ENCODE measurements around the gene EIF6. TPM values are rescaled to one million over a fixed set of nuclear protein-coding genes. Genes with fewer than 3 reads are reported as not detected.

EIF6 gene
- total and polyA plus RNA-seq, 2 donors (not counting 3 experiments of a cell fraction or from before 2014, with no cell fraction given): 153 to 286 TPM

DNA sequence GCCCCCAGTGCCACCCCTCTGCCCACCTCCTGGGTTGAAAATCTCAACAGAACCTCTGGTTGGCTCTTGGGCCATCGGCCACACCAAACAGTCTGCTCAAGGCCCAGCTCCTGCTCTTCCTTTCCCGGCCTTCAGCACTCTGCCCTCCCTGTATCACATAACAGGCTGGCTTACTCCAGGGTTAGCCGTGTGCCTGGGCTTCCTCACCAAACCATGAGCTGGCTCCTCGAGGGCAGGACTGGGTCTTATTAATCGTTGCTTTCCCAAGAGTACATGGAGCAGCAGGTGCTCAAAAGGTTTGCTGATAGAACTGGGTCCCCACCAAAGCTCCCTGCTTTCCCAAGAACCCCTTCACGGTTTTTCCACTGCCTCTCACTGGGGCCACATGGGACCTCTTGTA is 20.4 kb upstream of the EIF6 start:
- Histone ChIP-seq H3K9me3 (replicated peaks; ENCODE audit: control insufficient read depth, insufficient read depth, low read length) (no peaks in the 10 kb centered on the region), H2AFZ (ENCODE audit: low read depth, low read length) (no peak overlapping the region), H3K36me3 (ENCODE audit: control insufficient read depth in 2 of 2, extremely low read depth in 1 of 2, insufficient read depth in 2 of 2, low read length in 2 of 2) (no peaks in the 10 kb centered on the region), H4K20me1 (replicated peaks; ENCODE audit: control insufficient read depth, extremely low read depth, insufficient read depth, low read length) (no peaks in the 10 kb centered on the region), H3K9me1 (replicated peaks; ENCODE audit: control insufficient read depth, extremely low read depth, insufficient read depth, low read length) (no peaks in the 10 kb centered on the region), H3K27me3 (ENCODE audit: control insufficient read depth in 2 of 2, insufficient read depth in 2 of 2, low read length in 2 of 2) (no peaks in the 10 kb centered on the region), H3K79me2 (ENCODE audit: control insufficient read depth, insufficient read depth, low read length) (no peaks in the 10 kb centered on the region), H3K27ac (ENCODE audit: insufficient read depth, low read depth, low read length) (peak overlapping the region; percentile 82), H3K4me1 (ENCODE audit: control insufficient read depth, extremely low read depth, insufficient read depth, low read length) (peaks cover 69% of the 10 kb centered on the region), H3K4me2 (ENCODE audit: insufficient read depth, low read length) (no peak overlapping the region), H3K4me3 (replicated peaks in 1 of 3; ENCODE audit: insufficient read depth in 1 of 3, low read depth in 1 of 3, low read length in 3 of 3) (no peak overlapping the region), H3K9ac (replicated peaks; ENCODE audit: extremely low read depth, insufficient read depth, low read length) (peak overlapping the region; percentile 22)
- ChIA-PET POLR2A (interaction anchor here (1.3 to 1.5 kb wide), 2 partner anchors 27 to 150 kb away, joined by 3 to 9 read pairs; partner anchors contain the start of genes CEP250 and MMP24OS), CTCF (interaction anchor here (0.8 to 9.7 kb wide), 18 partner anchors 14 to 429 kb away, joined by 3 to 200 read pairs (median 10); partner anchors contain the start of genes EDEM2, EIF6, FAM83C and GDF5)
- FAIRE-seq: no peak
- no TSS peak for BruUV-seq (replicated peaks)
- no peak for TF ChIP-seq EZH2 (IDR thresholded peaks at IDR 0.05; ENCODE audit: borderline replicate concordance, low read depth, low read length, severe bottlenecking)
- no peak for TF ChIP-seq MYC (IDR thresholded peaks at IDR 0.05; ENCODE audit: low read depth, low read length)
- TF ChIP-seq POLR2A (IDR thresholded peaks at IDR 0.05; ENCODE audit: low read depth, low read length): no peak
- no peak for TF ChIP-seq POLR2AphosphoS5 (IDR thresholded peaks at IDR 0.05; ENCODE audit: insufficient read depth, low read depth, low read length)
- TF ChIP-seq, protein P1, sequence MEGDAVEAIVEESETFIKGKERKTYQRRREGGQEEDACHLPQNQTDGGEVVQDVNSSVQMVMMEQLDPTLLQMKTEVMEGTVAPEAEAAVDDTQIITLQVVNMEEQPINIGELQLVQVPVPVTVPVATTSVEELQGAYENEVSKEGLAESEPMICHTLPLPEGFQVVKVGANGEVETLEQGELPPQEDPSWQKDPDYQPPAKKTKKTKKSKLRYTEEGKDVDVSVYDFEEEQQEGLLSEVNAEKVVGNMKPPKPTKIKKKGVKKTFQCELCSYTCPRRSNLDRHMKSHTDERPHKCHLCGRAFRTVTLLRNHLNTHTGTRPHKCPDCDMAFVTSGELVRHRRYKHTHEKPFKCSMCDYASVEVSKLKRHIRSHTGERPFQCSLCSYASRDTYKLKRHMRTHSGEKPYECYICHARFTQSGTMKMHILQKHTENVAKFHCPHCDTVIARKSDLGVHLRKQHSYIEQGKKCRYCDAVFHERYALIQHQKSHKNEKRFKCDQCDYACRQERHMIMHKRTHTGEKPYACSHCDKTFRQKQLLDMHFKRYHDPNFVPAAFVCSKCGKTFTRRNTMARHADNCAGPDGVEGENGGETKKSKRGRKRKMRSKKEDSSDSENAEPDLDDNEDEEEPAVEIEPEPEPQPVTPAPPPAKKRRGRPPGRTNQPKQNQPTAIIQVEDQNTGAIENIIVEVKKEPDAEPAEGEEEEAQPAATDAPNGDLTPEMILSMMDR (IDR thresholded peaks at IDR 0.05; ENCODE audit: extremely low read depth in 1 of 2, insufficient read depth in 1 of 2, low read depth in 1 of 2, low read length in 2 of 2): no peak
- no peak for TF ChIP-seq FOS (IDR thresholded peaks at IDR 0.05; ENCODE audit: borderline replicate concordance, insufficient read depth, low read length)
- no peak for TF ChIP-seq JUN (IDR thresholded peaks at IDR 0.05; ENCODE audit: borderline replicate concordance, insufficient read depth, insufficient read length, low read depth)
- TF ChIP-seq GATA2 (IDR thresholded peaks at IDR 0.05; ENCODE audit: insufficient read depth, insufficient read length, low read depth, low read length): no peak
- no peak for TF ChIP-seq MAX (IDR thresholded peaks at IDR 0.05; ENCODE audit: insufficient read depth, insufficient read length)
- no peak for DNase-seq (ENCODE audit: low read depth, low spot score)
- dilution Hi-C loops (cut with MboI; ENCODE audit: extremely low pct_ligation_motif_present, low sequenced_read_pairs): no loop called here
- intact Hi-C loops (cut with micrococcal nuclease): loop anchor here (1.0 kb wide), 4 partner anchors 21 to 142 kb away; partner anchors contain the start of gene EIF6

Measured in endothelial cell of umbilical vein (primary cell).